ENCODE data around the gene KCNT1. TPM values are rescaled to one million over a fixed set of nuclear protein-coding genes. Genes with fewer than 3 reads are reported as not detected.

KCNT1 gene
- total RNA-seq, 1 experiment from 2014 or later = 0.68 TPM

DNA sequence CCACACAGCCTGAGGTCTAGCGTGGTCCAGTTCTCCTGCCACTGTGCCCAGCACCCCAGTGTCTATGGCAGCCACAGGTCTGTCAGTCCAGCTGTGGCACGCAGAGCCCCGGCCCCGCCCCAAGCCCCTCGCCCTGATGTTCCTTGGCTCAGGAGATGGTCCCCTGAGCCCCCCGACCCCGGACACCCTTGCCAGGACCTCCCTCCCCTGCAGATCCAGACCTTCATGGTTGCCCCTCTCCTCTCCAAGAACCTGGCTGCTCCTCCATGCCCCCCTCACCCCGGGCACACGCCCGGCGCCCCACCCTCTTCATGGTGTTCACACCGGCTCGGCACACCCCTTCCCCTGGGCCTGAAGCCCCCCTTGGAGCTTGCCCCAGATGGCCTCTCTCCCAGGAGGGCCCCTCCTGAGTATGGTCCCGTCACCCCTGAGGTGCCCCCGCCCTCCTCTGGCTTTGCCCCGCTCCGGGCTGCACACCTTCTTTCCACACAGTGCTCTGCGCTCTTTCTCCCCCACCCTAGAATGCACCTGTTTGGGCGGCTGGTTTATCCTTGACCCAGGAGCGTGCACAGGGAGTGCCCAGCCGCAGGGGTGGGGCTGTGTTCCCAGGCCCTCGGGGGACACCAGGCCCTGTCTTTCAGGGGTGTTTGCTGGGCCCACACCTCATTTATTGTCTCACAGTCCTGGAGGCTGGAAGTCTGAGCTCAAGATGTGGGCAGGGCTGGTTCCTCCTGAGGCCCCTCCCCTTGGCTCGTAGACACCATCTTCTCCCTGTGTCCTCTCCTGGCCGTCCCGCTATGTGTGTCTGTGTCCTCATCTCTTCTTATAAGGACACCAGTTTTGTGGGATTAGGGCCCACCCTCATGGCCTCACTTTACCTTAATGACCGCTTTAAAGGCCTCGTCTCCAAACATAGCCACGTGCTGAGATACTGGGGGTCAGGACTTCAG is 37.6 kb downstream of the KCNT1 start:
- H3K9me3 ChIP-seq (ENCODE audit: control insufficient read depth, low read depth, low read length) = no peaks in the 10 kb centered on the region
- H4K8ac ChIP-seq (replicated peaks; ENCODE audit: insufficient read length, low read depth, low read length) = no peak overlapping the region
- no peak overlapping the region for H3K4me2 ChIP-seq (ENCODE audit: insufficient read depth, insufficient read length, low read length)
- H2BK120ac ChIP-seq (ENCODE audit: low read depth, low read length, poor library complexity, severe bottlenecking) = no peak overlapping the region
- H3K27me3 ChIP-seq (ENCODE audit: insufficient read depth, low read length) = peaks cover 3% of the 10 kb centered on the region; the same call in 1 of the 2 replicates
- H3K23me2 ChIP-seq (ENCODE audit: insufficient read length, low read depth, low read length, poor library complexity, severe bottlenecking) = peaks cover 3% of the 10 kb centered on the region
- H3T11ph ChIP-seq (ENCODE audit: low read length) = no peak overlapping the region
- TF ChIP-seq, protein P1, sequence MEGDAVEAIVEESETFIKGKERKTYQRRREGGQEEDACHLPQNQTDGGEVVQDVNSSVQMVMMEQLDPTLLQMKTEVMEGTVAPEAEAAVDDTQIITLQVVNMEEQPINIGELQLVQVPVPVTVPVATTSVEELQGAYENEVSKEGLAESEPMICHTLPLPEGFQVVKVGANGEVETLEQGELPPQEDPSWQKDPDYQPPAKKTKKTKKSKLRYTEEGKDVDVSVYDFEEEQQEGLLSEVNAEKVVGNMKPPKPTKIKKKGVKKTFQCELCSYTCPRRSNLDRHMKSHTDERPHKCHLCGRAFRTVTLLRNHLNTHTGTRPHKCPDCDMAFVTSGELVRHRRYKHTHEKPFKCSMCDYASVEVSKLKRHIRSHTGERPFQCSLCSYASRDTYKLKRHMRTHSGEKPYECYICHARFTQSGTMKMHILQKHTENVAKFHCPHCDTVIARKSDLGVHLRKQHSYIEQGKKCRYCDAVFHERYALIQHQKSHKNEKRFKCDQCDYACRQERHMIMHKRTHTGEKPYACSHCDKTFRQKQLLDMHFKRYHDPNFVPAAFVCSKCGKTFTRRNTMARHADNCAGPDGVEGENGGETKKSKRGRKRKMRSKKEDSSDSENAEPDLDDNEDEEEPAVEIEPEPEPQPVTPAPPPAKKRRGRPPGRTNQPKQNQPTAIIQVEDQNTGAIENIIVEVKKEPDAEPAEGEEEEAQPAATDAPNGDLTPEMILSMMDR (conservative IDR thresholded peaks at IDR 0.05) = no peak
- H3K4me1 ChIP-seq (ENCODE audit: insufficient read depth, low read length) = no peaks in the 10 kb centered on the region
- WGBS (ENCODE audit: extremely low coverage, insufficient read length, low lambda C conversion rate) = no CpG with 5 or more reads among the region's 28 CpGs
- no peak overlapping the region for H2BK5ac ChIP-seq (ENCODE audit: insufficient read length, low read length)
- H3K27ac ChIP-seq (ENCODE audit: insufficient read length, low read depth, low read length) = no peak overlapping the region
- H3K4me3 Mint-ChIP-seq = no peak overlapping the region; a peak in 1 of 5 replicates
- no peak overlapping the region for H2AK5ac ChIP-seq (ENCODE audit: insufficient read length, low read length)
- H3K18ac ChIP-seq (ENCODE audit: insufficient read length, low read depth, low read length) = no peak overlapping the region
- no peak overlapping the region for H2BK20ac ChIP-seq (ENCODE audit: low read depth, low read length, poor library complexity, severe bottlenecking)
- no peak overlapping the region for H2AFZ ChIP-seq (ENCODE audit: low read length)
- no peaks in the 10 kb centered on the region for H3K79me2 ChIP-seq (ENCODE audit: insufficient read depth, low read length)
- H3K23ac ChIP-seq (ENCODE audit: insufficient read length, low read depth, low read length) = no peak overlapping the region
- no peak overlapping the region for H3K9ac ChIP-seq (ENCODE audit: extremely low read depth, insufficient read length, low read length)
- no peaks in the 10 kb centered on the region for H3K36me3 Mint-ChIP-seq (ENCODE audit: insufficient read depth in 1 of 3, low read depth in 3 of 3)
- no peak overlapping the region for H3K14ac ChIP-seq (ENCODE audit: insufficient read depth, low read length)
- no peak overlapping the region for H3K27ac Mint-ChIP-seq
- no peaks in the 10 kb centered on the region for H3K79me1 ChIP-seq (ENCODE audit: insufficient read depth, low read depth, low read length, poor library complexity, severe bottlenecking)
- no peak overlapping the region for H3K4ac ChIP-seq (ENCODE audit: low read depth, low read length)
- no peak overlapping the region for H2BK15ac ChIP-seq (ENCODE audit: low read depth, low read length)
- peaks cover 0 to 7% of the 10 kb centered on the region in 2 experiments; a peak in 2 of 4 replicates for H3K4me1 Mint-ChIP-seq
- DNase-seq = no peak
- no peaks in the 10 kb centered on the region for H3K9me3 Mint-ChIP-seq
- peaks cover 14% of the 10 kb centered on the region for H3K27me3 Mint-ChIP-seq (ENCODE audit: low read depth)
- H3K56ac ChIP-seq (ENCODE audit: insufficient read length, low read depth, low read length) = no peak overlapping the region
- H4K5ac ChIP-seq (ENCODE audit: insufficient read length, low read depth, low read length) = no peak overlapping the region
- H4K91ac ChIP-seq (ENCODE audit: insufficient read length, low read depth, low read length) = no peak overlapping the region
- H4K20me1 ChIP-seq (ENCODE audit: control insufficient read depth, insufficient read depth, insufficient read length) = no peaks in the 10 kb centered on the region
- H2BK12ac ChIP-seq (ENCODE audit: insufficient read length, low read depth, low read length) = no peak overlapping the region
